Measurements from ENCODE around the gene CHST3.

- TF ChIP-seq REST (IDR thresholded peaks at IDR 0.05; ENCODE audit: insufficient read depth in 1 of 2, low read depth in 2 of 2, low read length in 1 of 2) (no peak), CTCF (IDR thresholded peaks at IDR 0.05) (no peak), POLR2AphosphoS5 (IDR thresholded peaks at IDR 0.05; ENCODE audit: low read depth, low read length) (no peak), TCF7L2 (IDR thresholded peaks at IDR 0.05; ENCODE audit: low read depth, low read length) (no peak)
Measured at GRCh38 chr10:71971769-71972555, 7.8 kb downstream of the CHST3 start.

Data from Panc1 (cell line).